ENCODE measurements around the gene NCCRP1.

The NCCRP1 gene

GRCh38 chr19:39196860-39197562 is at the start of gene NCCRP1:
Gene NCCRP1 (plus strand): TSS chr19:39196964. CDS start chr19:39196983, 19 bp downstream.
- no peak for DNase-seq

GRCh38 chr19:39147480-39147879 is 49.3 kb upstream of the NCCRP1 start:
- DNase-seq: no peak

DNA sequence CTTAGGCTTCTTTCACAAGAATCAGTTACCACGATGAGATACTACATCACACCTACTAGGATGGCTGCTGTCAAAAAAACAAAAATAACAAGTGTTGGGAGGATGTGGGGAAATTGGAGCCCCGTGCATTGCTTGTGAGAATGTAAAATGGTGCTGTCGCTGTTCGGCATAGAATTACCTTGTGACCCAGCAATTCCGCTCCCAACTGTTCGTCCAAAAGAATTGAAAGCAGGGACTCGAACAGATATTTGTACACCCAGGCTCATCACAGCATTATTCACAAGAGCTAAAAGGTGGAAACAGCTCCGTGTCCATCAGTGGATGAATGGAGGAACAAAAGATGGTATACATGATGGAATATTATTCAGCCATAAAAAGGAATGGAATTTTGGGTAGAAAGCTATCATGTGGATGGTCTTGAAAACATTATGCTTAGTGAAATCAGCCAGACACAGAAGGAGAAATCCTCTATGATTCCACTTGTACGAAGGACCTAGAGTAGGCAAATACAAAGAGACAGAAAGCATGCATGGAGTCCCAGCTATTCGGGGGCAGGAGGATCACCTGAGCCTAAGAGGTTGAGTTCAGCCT is 47.7 kb upstream of the NCCRP1 start:
- no peak for DNase-seq

GRCh38 chr19:39150235-39150634 is 46.5 kb upstream of the NCCRP1 start:
- no peak for DNase-seq

- DNase-seq: no peak
These were observed 45.8 kb upstream of the NCCRP1 start for GRCh38 chr19:39150807-39151600.

- no peak for DNase-seq
These were observed 44.7 kb upstream of the NCCRP1 start for GRCh38 chr19:39152066-39152465.

DNA sequence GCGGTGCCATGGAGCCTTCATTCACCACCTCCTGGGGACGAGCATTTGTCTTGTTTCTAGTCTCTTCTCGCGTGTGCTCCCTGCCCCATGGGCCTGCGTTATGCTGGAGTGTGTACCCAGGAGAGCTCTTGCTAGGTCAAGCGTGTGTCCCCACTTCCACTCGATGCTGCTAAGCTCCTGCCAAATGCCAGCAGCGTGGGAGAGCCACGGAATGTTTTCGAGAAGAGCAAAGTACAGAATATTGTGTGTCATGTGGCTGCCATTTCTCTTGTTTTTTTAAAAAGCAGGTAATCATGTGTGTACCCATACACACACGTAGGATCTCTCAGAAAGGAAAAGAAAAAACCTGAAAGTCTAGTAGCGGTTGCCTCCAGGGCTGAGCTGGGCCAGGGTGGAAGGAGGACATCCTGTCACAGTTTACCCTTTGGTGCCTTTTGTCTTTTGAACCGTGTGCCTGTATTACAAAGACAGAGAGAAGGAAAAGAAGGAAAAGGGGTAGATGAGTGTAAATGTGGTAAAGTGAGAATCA is 42.6 kb upstream of the NCCRP1 start:
- DNase-seq: no peak

- DNase-seq: no peak
These were observed 42.1 kb upstream of the NCCRP1 start for GRCh38 chr19:39154629-39155100.

DNA sequence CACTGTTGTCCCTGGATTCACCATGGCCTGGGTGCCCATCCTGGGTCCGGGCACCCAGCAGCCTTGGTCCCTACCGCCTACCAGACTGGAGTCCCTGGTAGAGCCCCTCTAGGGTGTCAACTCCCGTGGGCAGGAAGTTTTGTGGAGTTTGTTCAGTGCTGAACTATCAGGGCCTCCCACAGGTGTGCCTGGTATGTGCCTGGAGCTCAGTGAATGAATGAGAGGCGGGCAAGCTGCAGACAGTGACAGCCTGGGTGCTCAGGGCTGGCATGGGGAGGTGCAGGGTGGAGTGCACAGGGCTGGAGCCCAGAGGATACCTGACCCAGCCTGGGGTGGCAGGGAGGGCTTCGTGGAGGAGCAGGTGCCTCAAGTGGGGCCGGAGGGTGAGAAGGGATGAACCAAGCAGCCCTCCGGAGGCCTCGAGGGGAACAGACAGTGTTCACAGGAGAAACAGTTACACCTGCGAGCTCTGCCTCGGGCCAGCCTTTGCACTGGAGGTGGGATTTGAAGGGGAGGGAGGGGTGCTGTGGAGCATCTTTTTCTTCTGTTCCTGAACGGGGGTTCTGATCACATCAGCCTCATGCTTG is 41.6 kb upstream of the NCCRP1 start:
- DNase-seq: no peak

- no peak for DNase-seq
These were observed 41.0 kb upstream of the NCCRP1 start for GRCh38 chr19:39155741-39156140.

DNA sequence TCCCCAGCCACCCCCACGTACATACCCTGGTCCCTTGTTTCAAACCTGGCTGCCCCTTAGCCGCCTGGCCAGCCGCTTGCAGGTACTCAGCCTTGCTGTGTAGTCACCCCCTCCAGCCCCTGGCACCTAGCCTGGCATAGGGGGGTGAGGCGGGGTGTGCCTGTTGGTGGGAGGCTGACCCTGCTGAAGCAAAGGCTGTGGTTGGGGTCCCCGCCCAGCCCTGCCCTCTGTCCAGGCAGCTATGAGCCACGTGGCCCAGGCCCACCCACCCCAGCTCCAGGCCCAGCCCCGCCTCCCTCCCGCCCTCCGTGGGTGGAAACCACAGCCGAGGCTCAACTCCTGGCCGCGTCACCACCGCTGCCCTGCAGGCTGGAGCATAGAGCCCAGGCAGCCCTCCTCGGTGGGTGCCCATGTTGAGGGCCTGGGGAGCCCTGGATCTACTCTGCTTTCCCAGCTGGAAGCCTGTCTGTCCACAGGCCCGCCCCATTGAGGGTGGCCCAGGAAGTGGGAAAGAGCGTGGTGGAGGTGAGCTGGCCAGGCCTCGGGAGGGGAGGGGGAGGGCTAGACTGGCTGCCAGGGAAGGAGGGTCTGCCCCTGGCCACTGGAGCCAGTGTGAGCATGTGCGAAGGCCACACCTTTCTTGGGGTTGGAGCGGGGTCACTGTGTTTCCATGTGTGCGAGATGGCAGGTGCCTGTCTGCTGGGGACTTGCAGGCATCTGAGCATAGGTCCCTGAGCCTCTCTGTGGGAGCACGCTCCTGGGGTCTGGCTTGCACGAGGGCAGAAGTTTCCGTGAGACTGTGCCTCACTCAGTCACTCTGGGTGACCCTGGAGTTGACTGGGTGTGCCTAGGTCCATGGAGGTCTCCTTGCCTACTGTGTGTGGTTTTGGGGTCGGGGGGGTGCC is 40.2 kb upstream of the NCCRP1 start:
- no peak for DNase-seq

DNA sequence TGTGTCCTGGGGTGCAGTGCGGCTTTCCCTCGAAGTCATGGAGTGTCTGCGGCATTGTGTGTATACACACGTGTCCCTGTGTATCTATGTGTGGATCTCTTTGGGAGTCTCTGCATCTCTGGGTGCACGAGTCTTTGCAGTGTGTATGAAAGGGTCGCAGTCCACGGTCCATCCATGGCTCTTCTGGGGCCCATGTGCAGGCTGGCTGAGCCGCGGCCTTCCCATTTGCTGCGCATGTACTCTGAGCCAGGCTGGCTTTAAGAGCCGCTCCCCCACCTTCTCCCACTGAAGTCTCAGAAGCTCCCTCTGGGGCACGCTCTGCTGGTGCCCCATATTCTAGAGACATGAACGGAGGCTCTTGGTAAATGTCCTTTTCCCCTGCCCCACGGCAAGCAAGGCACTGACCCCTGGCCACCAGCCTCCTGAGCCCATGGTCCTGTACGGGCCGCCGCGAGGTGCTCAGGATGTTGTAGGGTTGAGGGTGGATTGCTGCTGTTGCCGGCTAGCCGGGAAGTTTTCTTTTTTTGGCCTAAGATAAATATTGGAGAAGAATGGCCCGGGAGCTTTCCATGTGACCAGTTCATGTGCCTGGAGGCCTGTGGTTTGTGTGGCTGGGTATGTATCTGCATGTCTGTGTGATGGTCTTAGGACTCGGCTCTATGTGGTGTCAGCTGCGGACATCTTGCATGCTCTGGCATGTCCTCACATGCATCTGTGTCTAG is 39.3 kb upstream of the NCCRP1 start:
- no peak for DNase-seq

GRCh38 chr19:39157997-39158389 is 38.8 kb upstream of the NCCRP1 start:
- DNase-seq: no peak

DNA sequence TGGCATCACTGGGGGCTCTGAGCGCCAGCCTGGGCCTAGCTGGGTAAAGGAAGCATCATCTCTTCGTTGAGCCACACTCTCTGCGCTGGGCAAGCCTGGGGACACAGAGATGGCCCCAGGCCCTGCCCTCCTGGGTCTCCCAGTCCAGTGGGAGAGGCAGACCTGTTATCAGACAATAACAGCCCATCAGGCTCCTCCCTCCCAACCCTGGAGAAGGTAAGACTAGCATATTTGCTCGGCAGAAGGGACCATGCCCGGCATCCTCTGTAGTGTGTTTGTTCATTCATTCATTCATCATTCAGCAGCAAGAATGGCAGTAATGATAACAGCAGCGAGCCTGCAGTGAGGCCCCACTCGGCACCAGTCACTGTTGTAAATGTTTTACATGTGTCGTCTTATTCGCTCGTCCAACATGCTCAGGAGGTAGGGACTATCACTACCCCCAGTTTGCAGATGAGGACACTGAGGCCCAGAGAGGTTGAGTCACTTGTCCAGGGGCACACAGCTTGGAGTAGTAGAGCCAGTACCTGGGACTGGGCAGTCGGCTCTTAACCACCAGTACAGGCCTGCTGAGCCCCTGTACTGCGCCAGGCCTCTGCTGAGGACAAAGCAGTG is 38.0 kb upstream of the NCCRP1 start:
- no peak for DNase-seq

DNA sequence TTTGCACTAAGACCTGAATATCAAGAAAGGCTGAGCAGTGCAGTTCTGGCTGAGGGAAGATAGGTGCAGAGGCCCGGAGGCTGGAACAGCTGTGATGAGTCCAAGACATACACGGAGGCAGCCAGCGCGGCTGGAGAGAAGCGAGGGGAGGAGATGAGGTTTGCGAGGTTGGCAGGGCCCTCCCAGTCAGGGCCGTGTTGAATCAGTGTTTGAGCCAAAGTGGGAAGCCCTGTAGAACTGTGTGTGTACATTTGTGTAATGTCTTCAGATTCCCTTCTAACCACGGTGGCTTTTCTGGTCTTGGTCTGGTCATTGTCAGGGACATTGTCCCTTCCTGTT is 36.3 kb upstream of the NCCRP1 start:
- DNase-seq: no peak

GRCh38 chr19:39160889-39161672 is 35.7 kb upstream of the NCCRP1 start:
- no peak for DNase-seq

GRCh38 chr19:39162441-39163043 is 34.2 kb upstream of the NCCRP1 start:
- no peak for DNase-seq

GRCh38 chr19:39163621-39164020 is 33.1 kb upstream of the NCCRP1 start:
- no peak for DNase-seq

DNA sequence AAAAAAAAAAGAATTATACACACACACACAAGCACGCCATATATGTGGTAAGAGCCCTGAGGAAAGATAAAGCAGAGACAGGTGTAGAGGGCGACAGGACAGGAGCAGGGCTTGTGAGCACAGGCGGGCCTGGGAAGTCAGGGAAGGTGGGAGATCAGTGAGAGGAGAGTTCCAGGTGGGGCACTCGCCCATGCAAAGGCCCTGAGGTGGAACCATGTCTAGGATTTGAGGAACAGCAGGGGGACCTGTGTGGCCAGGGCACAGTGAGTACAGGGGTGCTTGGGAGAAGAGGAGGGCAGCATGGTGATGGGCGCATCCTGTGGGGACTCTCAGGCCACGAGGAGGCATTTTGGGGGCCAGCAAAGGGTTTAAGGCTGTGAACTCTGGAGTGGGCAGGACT is 32.5 kb upstream of the NCCRP1 start:
- DNase-seq: no peak

DNA sequence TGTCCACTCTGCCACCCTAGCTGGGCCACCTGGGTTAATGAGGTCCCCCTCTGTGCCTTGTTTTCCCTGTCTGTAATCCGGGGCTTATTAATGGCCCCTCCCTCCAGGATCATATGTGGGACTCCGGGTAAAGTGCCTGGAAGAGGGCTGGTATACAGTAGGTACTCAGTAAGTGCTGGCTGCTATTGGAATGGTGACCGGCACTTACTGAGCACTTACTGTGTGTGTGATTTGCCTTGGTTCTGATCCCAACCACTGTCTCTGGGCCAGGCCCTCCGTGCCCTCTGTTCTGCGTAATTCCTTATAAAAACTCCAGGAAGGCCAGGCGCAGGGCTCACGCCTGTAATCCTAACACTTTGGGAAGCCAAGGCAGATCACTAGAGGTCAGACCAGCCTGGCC is 30.9 kb upstream of the NCCRP1 start:
- DNase-seq: no peak
